GM23338 (cell line): ENCODE data around the gene NOL12.

Experiments
- CREB1 ChIP-seq: fragments of 250-450 bp; sonication (Bioruptor Pico); IDR thresholded peaks from 2 replicates; pipeline ENCODE4 v1.5.0; 2020; ENCODE audit warnings: low read depth, mild to moderate bottlenecking, moderate library complexity
- CTCF ChIP-seq, 2 experiments: fragments of 200-600 bp in 1 of 2; sonication (generic) in 1 of 2; conservative IDR thresholded peaks; 2 replicates each; pipeline versions ENCODE4 v1.5.1 to v1.6.1; 2016 to 2017; ENCODE audit warnings: antibody characterized with exemption in 2 of 2, low read depth in 2 of 2, mild to moderate bottlenecking in 2 of 2, moderate library complexity in 1 of 2
- ETS1 ChIP-seq: IDR thresholded peaks from 2 replicates; pipeline ENCODE4 v1.6.1; 2016; ENCODE audit warnings: antibody characterized with exemption
- EZH2 ChIP-seq: fragments of 200-600 bp; sonication (generic); IDR thresholded peaks from one replicate; pipeline ENCODE4 v1.8.0; 2017; ENCODE audit warnings: antibody characterized with exemption, mild to moderate bottlenecking, low read depth; ENCODE audit not compliant: unreplicated experiment
- EZH2phosphoT487 ChIP-seq: fragments of 200-600 bp; sonication (generic); IDR thresholded peaks from one replicate; pipeline ENCODE4 v1.8.1; 2018; ENCODE audit warnings: antibody characterized with exemption; ENCODE audit not compliant: unreplicated experiment
- JUNB ChIP-seq: IDR thresholded peaks from one replicate; pipeline ENCODE4 v1.6.1; 2016; ENCODE audit warnings: antibody characterized with exemption; ENCODE audit not compliant: unreplicated experiment
- NANOG ChIP-seq: IDR thresholded peaks from 2 replicates; pipeline ENCODE4 v1.6.1; 2016; ENCODE audit warnings: antibody characterized with exemption, borderline replicate concordance
- POLR2AphosphoS5 ChIP-seq: IDR thresholded peaks from 2 replicates; pipeline ENCODE4 v1.6.1; 2016; ENCODE audit warnings: antibody characterized with exemption, low read depth
- REST ChIP-seq: IDR thresholded peaks from one replicate; pipeline ENCODE4 v1.6.1; 2018; ENCODE audit warnings: antibody characterized with exemption; ENCODE audit not compliant: unreplicated experiment
- ZNF114 ChIP-seq: fragments of 250-450 bp; sonication (Bioruptor Pico); IDR thresholded peaks from 2 replicates; pipeline ENCODE4 v1.5.0; 2020; ENCODE audit warnings: mild to moderate bottlenecking, moderate library complexity
- ZNF331 ChIP-seq: fragments of 250-450 bp; sonication (Bioruptor Pico); IDR thresholded peaks from 2 replicates; pipeline ENCODE4 v1.5.0; 2020; ENCODE audit warnings: low read depth, mild to moderate bottlenecking, moderate library complexity
- ZNF462 ChIP-seq: fragments of 250-450 bp; sonication (Bioruptor Pico); IDR thresholded peaks from 2 replicates; pipeline ENCODE4 v1.5.0; 2020; ENCODE audit warnings: mild to moderate bottlenecking, moderate library complexity

- 0 out of 4 replicates have a peak, but pooled peaks of 1 of the 2 experiments have one; percentile 6 for TF ChIP-seq CTCF (conservative IDR thresholded peaks at IDR 0.05; ENCODE audit: low read depth in 2 of 2)
- no peak for TF ChIP-seq REST
- no peak for TF ChIP-seq CREB1
- TF ChIP-seq POLR2AphosphoS5: no peak
- no peak for TF ChIP-seq ZNF462
- no peak for TF ChIP-seq EZH2
- no peak for TF ChIP-seq EZH2phosphoT487
- TF ChIP-seq JUNB: no peak
- no peak for TF ChIP-seq ZNF331 (CRISPR knock-in tag)
- no peak for TF ChIP-seq ETS1
- no peak for TF ChIP-seq NANOG
- no peak for TF ChIP-seq ZNF114
Observed at GRCh38 chr22:37732699-37733607, 46.8 kb downstream of the NOL12 start.
